Left renal pelvis (tissue), 4 donors: Measurements from ENCODE around the gene MAGEF1. TPM values are rescaled to one million over a fixed set of nuclear protein-coding genes. Genes with fewer than 3 reads are reported as not detected.

Experiments used
- DNase-seq, 4 donors: peaks; one replicate each; pipeline ENCODE4 v3.0.0-alpha.2; 2013; ENCODE audit warnings: low read depth in 4 of 4, low spot score in 3 of 4
- polyA plus RNA-seq, 4 donors: library from polyadenylated mRNA; unstranded; fragments of 120-200 nt; gene quantifications; one replicate each; pipeline ENCODE4 v1.2.1, GENCODE V29; 2013; ENCODE audit not compliant: insufficient read length in 4 of 4

The MAGEF1 gene
- polyA plus RNA-seq, 4 donors: 57.1 to 105 (median 91.1) TPM

- no peak for DNase-seq
Observed at GRCh38 chr3:184693011-184693975, 18.6 kb downstream of the MAGEF1 start.

- no peak for DNase-seq
Observed at GRCh38 chr3:184691397-184692231, 20.2 kb downstream of the MAGEF1 start.

GRCh38 chr3:184690192-184690883, 21.5 kb downstream of the MAGEF1 start:
- no peak for DNase-seq

- no peak for DNase-seq
Observed at GRCh38 chr3:184688882-184689271, 23.0 kb downstream of the MAGEF1 start.

- no peak for DNase-seq
Observed at GRCh38 chr3:184688251-184688881, 23.5 kb downstream of the MAGEF1 start.

GRCh38 chr3:184687363-184688015, 24.4 kb downstream of the MAGEF1 start:
- peak in 1 of 4 donors; percentile 67 for DNase-seq

GRCh38 chr3:184685646-184686045, 26.2 kb downstream of the MAGEF1 start:
- DNase-seq: no peak

GRCh38 chr3:184685055-184685454, 26.8 kb downstream of the MAGEF1 start:
- DNase-seq: no peak

- DNase-seq: no peak
Observed at GRCh38 chr3:184683900-184684560, 27.8 kb downstream of the MAGEF1 start.

- DNase-seq: no peak
Observed at GRCh38 chr3:184683234-184683633, 28.6 kb downstream of the MAGEF1 start.

- no peak for DNase-seq
Observed at GRCh38 chr3:184682671-184683070, 29.2 kb downstream of the MAGEF1 start.

GRCh38 chr3:184680385-184681345, 31.2 kb downstream of the MAGEF1 start:
- DNase-seq: no peak

- peak in 1 of 4 donors; percentile 72 for DNase-seq
Observed at GRCh38 chr3:184679056-184679816, 32.6 kb downstream of the MAGEF1 start.

GRCh38 chr3:184678317-184679055, 33.4 kb downstream of the MAGEF1 start:
- no peak for DNase-seq

- DNase-seq: no peak
Observed at GRCh38 chr3:184677344-184678316, 34.2 kb downstream of the MAGEF1 start.

- DNase-seq: no peak
Observed at GRCh38 chr3:184676927-184677326, 34.9 kb downstream of the MAGEF1 start.
